HG03439 (cell line): ENCODE measurements around the gene OR2B2.
"Not testable (repeated sequence)": the region's sequence is repeated elsewhere in the genome, so short reads cannot be mapped to it uniquely, and the experiment has no call there.

Source experiments
- ATAC-seq: cut with Tn5 transposase; IDR thresholded peaks from one replicate; pipeline ENCODE4 v1.9.1; 2021; ENCODE audit warnings: mild to moderate bottlenecking, moderate library complexity; ENCODE audit not compliant: unreplicated experiment

OR2B2 gene

GRCh38 chr6:27911956-27912446, at the start of gene OR2B2:
OR2B2 (minus strand) TSS chr6:27912396; CDS start chr6:27912319, 77 bp downstream.
- no peak for ATAC-seq

DNA sequence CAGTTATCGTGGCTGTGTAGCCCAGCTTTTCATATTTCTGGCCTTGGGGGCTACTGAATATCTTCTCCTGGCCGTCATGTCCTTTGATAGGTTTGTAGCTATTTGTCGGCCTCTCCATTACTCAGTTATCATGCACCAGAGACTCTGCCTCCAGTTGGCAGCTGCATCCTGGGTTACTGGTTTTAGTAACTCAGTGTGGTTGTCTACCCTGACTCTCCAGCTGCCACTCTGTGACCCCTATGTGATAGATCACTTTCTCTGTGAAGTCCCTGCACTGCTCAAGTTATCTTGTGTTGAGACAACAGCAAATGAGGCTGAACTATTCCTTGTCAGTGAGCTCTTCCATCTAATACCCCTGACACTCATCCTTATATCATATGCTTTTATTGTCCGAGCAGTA, 45.3 kb upstream of the OR2B2 start:
- ATAC-seq: no peak

GRCh38 chr6:27956941-27957340, 44.7 kb upstream of the OR2B2 start, which contains the start of gene OR2B6:
OR2B6 (plus strand) TSS chr6:27957241; CDS start chr6:27957241, 0 bp downstream.
- no peak for ATAC-seq

GRCh38 chr6:27951040-27951439, 38.8 kb upstream of the OR2B2 start:
- ATAC-seq: no peak

- no peak for ATAC-seq
These were observed 36.0 kb upstream of the OR2B2 start for GRCh38 chr6:27948237-27948636.

DNA sequence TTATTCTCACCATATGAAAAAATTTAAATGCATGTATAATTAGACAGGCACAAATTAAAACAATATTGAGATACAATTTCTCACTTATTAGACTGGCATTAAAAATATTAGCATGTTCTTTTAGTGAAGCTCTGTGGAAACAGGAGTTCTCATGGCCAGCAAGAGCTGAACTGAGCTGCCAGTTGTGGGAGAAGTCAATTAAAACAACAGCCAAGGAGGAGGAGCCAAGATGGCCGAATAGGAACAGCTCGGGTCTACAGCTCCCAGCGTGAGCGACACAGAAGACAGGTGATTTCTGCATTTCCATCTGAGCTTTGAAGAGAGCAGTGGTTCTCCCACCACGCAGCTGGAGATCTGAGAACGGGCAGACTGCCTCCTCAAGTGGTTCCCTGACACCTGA, 30.9 kb upstream of the OR2B2 start:
- not testable (repeated sequence) for ATAC-seq

DNA sequence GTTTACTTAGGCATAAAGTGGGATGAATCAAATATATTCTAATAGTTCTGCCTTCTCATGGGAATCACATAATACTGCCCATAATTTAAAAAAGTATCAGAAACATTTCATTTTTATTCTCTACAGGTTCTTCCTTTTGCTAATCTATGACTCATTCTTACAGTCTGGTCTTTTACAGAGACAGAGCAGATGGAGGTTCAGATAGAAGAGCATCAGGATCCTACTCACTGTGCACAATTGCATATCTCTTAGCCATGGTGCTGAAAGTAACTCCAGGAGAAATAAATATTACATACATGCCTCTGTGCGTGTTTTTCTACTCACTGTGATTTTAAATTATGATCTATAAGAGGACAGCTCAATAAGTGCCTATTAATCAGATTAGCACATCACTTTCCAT, 28.6 kb upstream of the OR2B2 start:
- ATAC-seq: no peak

GRCh38 chr6:27931209-27931608, 19.0 kb upstream of the OR2B2 start:
- no peak for ATAC-seq

- ATAC-seq: not testable (repeated sequence)
These were observed 17.7 kb upstream of the OR2B2 start for GRCh38 chr6:27929930-27930329.

- ATAC-seq: not testable (repeated sequence)
These were observed 15.8 kb upstream of the OR2B2 start for GRCh38 chr6:27928041-27928440.

GRCh38 chr6:27924179-27924578, 12.0 kb upstream of the OR2B2 start:
- no peak for ATAC-seq

DNA sequence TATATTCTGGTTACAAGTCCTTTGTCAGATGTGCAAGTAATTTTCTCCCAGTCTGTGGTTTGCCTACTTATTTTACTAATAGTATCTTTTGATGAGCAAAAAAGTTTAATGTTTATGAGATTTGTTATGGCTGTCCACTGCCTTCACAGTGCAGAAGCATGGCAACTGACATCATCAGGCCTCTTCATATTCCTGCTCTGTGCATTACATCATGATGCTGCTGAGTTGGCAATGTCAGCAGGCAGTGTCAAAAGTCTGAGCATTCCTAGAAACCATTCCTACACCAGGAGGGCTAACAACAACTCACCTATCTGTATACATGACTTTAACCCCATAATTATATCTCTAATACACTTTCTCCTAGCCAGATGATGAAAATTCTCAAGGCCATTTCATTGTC, 10.8 kb upstream of the OR2B2 start:
- ATAC-seq: no peak

GRCh38 chr6:27908017-27908416, 4.2 kb downstream of the OR2B2 start:
- no peak for ATAC-seq

DNA sequence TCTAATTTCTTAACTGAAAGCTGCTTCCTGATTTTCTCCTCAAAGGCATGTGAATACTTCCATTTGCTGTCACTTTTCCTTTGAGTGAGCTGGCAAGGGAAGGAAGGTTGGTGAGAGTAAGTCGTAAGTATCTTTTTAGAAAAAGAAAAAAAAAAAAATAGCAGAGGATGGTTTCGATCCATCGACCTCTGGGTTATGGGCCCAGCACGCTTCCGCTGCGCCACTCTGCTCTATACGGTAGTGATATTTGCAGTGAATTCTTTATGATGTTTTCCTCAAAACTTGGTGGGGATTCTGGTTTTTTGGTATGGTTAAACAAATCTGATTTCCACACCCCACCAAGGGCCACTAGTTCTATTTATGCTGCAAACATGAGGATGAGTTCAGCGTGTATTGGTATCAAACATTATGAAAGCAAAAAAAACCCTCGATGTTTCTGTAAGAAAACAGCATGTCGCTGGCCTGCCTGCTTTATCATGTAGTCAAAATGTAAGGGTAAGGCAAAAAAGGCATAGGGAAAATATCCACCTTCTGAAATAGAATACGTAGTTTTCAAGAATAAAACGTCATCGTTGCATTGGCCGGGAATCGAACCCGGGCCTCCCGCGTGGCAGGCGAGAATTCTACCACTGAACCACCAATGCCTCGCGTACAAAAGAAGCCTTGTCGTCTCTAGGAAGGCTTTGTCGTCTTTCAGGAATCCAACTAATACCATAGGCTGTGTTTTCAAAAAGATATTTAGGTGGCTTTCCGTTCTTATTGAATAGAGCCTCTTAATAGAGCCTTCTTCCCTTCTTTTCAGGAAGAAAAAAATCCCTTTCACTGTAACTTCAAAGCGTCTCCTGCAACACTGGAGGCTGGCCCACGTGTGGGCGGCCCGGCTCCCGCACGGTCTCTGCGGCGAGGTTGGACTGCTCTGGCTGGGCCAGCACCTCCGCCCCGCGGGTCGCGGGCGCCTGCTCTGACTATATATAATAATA, 9.6 kb downstream of the OR2B2 start:
- ATAC-seq: peak; percentile 83

DNA sequence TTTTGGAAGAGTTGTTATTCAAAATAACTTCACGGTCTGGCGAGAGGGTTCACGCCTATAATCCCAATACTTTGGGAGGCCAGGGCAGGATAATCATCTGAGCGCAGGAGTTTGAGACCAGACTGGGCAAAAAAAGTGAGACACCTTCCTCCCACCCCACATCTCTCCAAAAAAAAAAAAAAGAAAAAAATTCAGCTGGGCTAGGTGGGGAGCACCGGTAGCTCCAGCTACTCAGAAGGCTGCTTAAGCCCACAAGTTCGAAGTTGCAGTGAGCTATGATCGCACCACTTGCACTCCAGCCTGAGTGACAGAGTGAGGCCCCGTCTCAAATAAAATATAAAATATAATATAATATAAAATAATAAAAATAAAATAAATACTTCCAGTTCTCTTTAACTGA, 10.4 kb downstream of the OR2B2 start:
- ATAC-seq: no peak

- ATAC-seq: not testable (repeated sequence)
These were observed 12.0 kb downstream of the OR2B2 start for GRCh38 chr6:27900197-27900596.

DNA sequence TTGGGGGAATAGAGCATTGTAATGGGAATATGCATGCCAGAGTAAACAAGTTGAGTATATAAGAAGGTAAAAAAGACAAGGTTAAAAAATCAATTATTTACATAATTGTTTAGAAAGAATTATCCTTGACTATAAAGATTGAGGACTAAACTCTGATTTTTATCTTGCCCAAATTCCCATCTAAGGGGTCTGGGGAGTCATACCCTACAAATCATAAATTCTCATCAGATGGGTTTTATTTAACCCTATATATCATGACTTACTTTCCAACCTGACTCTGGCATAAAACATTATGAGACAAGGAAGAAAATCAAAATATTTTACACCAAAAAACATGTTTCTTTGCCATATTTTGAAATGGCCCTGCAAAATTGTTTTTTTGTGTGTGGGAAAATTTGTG, 12.7 kb downstream of the OR2B2 start:
- no peak for ATAC-seq

- no peak for ATAC-seq
These were observed 14.5 kb downstream of the OR2B2 start for GRCh38 chr6:27897580-27898206.

DNA sequence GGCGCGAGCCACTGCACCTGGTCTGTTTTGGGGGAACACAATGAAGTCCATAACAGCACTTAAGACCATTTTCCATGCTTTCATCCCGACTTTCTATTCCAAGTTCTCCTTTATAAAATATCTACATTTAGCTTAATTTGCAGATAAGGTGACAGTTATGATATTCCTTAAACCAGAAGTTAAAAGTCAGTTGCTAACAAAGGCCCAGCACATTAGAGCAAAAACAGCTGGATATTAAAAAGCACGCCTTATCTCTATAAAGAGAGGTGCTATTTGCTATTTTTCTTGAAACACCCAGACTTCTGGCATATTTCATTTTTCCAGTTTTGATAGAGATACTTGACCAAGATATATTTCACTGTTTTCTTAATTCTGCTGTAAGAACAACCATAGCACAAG, 15.8 kb downstream of the OR2B2 start:
- no peak for ATAC-seq

DNA sequence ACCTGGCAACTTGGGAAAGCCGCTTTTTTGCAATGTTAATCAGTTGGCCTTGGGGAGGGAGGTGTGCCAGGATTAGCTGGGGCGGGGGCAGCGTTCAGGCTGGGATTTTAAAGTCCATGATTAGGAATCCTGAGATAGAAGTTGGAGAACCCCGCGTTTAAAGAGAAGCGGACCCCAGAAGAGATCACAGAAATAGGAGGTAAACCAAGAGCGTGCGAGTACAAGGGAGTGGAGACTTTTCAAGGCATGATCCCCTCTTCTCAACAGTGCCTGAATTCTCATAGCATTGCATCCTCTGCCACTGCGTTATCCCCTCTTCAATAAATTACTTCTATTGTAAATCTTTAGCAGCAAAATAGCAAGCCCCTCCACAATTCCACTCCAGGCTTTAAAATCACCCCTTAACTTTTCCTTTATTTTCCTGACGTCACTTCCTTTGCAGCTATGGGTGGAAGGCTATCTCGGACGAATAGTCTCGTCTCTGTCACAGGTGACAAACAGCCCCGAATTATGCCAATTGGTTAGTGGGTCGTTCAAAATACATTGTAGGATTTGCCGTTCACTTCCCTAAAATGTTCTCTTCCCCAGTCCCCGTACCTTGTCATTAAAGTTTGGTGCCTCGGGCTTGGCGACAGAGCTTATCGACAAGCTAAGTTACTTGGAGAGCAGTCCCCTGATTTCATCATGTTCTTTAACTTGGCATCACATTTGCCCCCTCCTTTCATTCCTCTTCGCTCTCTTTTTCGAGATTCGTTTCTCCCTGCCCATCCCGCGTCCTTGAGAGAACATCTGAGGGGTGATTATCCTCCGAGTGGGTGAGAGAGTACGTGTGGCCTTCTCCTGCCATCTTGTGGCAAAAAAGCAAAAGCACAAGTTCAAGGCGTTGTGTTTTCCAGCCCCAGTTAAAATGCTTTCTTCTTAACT, 17.1 kb downstream of the OR2B2 start:
- no peak for ATAC-seq
